GM19468 (cell line): Measurements from ENCODE around the gene POGLUT2.

Experiments used
- ATAC-seq: cut with Tn5 transposase; IDR thresholded peaks from one replicate; pipeline ENCODE4 v1.9.1; 2021; ENCODE audit warnings: mild to moderate bottlenecking, moderate library complexity, moderate number of reproducible peaks; ENCODE audit not compliant: unreplicated experiment; ENCODE audit errors: extremely low read depth

POGLUT2 gene

GRCh38 chr13:102771298-102772041 lies 27.3 kb downstream of the POGLUT2 start:
- ATAC-seq = no peak

GRCh38 chr13:102770435-102770834 lies 28.3 kb downstream of the POGLUT2 start:
- ATAC-seq = no peak

- ATAC-seq = no peak
Measured at GRCh38 chr13:102769679-102770078, 29.1 kb downstream of the POGLUT2 start.

GRCh38 chr13:102768909-102769308 lies 29.9 kb downstream of the POGLUT2 start:
- ATAC-seq = no peak

GRCh38 chr13:102763741-102764140 lies 35.0 kb downstream of the POGLUT2 start:
- no peak for ATAC-seq

- no peak for ATAC-seq
Measured at GRCh38 chr13:102761071-102761470, 37.7 kb downstream of the POGLUT2 start.

- no peak for ATAC-seq
Measured at GRCh38 chr13:102758842-102759241, 39.9 kb downstream of the POGLUT2 start.

- ATAC-seq = no peak
Measured at GRCh38 chr13:102757006-102757405, 41.8 kb downstream of the POGLUT2 start.

- no peak for ATAC-seq
Measured at GRCh38 chr13:102751886-102752285, 46.9 kb downstream of the POGLUT2 start.

- no peak for ATAC-seq
Measured at GRCh38 chr13:102742506-102742905, 56.3 kb downstream of the POGLUT2 start.

- no peak for ATAC-seq
Measured at GRCh38 chr13:102742101-102742500, 56.7 kb downstream of the POGLUT2 start.
